HepG2 (cell line): Measurements from ENCODE around the gene LECT2. TPM values are rescaled to one million over a fixed set of nuclear protein-coding genes. Genes with fewer than 3 reads are reported as not detected.

ENCODE experiments used
- ATAC-seq: fragments of 200-7000 bp; cut with Tn5 transposase; 3 replicates; pipeline ENCODE4 v1.9.1; 2020; ENCODE audit warnings: mild to moderate bottlenecking, moderate library complexity
- BruUV-seq: library from RNA; stranded (reverse); fragments of 400-500 nt; replicated peaks from 2 replicates; lab custom pipeline; 2021; lab: Mats Ljungman, UMichigan
- CTCF ChIA-PET: fragments of 300-600 bp; formaldehyde crosslinking; extraction: SDS; loops from one replicate; lab custom pipeline; 2021; ENCODE audit warnings: low total read pairs, inconsistent platforms, low intra/inter-chr PET ratio; lab: Yijun Ruan, JAX
- POLR2A ChIA-PET: fragments of 350-600 bp; sonication (Branson Sonifier 250); formaldehyde crosslinking; loops from one replicate; lab custom pipeline; 2020; ENCODE audit warnings: antibody characterized with exemption, inconsistent platforms; lab: Yijun Ruan, JAX
- DNase-seq: peaks from one replicate; pipeline ENCODE4 v3.0.0-alpha.2; 2015; ENCODE audit warnings: low spot score
- FAIRE-seq: peaks from 3 replicates; lab custom pipeline; 2011; peaks lifted over from hg19 to GRCh38; lab: Jason Lieb, UNC
- H2AFZ ChIP-seq: one replicate; pipeline ENCODE4 v1.6.1; 2011; ENCODE audit warnings: low read length, inconsistent platforms
- H3K27ac ChIP-seq: fragments of 300-600 bp; 3 replicates; pipeline ENCODE4 v1.8.0; 2011; ENCODE audit warnings: mixed run types, mild to moderate bottlenecking, mixed read lengths, low read length, inconsistent platforms; ENCODE audit not compliant: insufficient read depth; ENCODE audit errors: extremely low read length
- H3K27me3 ChIP-seq, 2 experiments: fragments of 200-600 bp in 1 of 2; 2 replicates in 1 of 2; 3 replicates in 1 of 2; pipeline versions ENCODE4 v1.6.0 to v1.8.0; 2011; ENCODE audit warnings: low read length in 2 of 2, mild to moderate bottlenecking in 2 of 2, moderate library complexity in 2 of 2, inconsistent platforms in 1 of 2; ENCODE audit not compliant: insufficient read depth in 2 of 2, control insufficient read depth in 1 of 2
- H3K36me3 ChIP-seq, 2 experiments: fragments of 200-600 bp in 1 of 2; replicated peaks in 1 of 2; 2 replicates in 1 of 2; 3 replicates in 1 of 2; pipeline versions ENCODE4 v1.5.1 to v1.8.0; 2011; ENCODE audit warnings: low read length in 2 of 2, inconsistent platforms in 1 of 2; ENCODE audit not compliant: insufficient read depth in 2 of 2, control insufficient read depth in 1 of 2
- H3K4me1 ChIP-seq: 2 replicates; pipeline ENCODE4 v1.5.1; 2012; ENCODE audit warnings: low read length, inconsistent platforms; ENCODE audit not compliant: insufficient read depth
- H3K4me2 ChIP-seq: 2 replicates; pipeline ENCODE4 v1.6.0; 2011; ENCODE audit warnings: low read depth, low read length, inconsistent platforms
- H3K4me3 ChIP-seq, 3 experiments: fragments of 200-600 bp in 1 of 3; sonication (generic), shearing (Covaris generic) in 1 of 3; replicated peaks in 1 of 3; 2 replicates each; pipeline ENCODE4 v1.5.1; 2011 to 2016; ENCODE audit warnings: low read length in 3 of 3, inconsistent platforms in 2 of 3, low read depth in 2 of 3, mild to moderate bottlenecking in 2 of 3, control low read depth in 1 of 3, mixed read lengths in 1 of 3; ENCODE audit not compliant: insufficient read depth in 1 of 3
- H3K79me2 ChIP-seq: one replicate; pipeline ENCODE4 v1.6.1; 2011; ENCODE audit warnings: low read length, inconsistent platforms; ENCODE audit not compliant: insufficient read depth
- H3K9ac ChIP-seq: 2 replicates; pipeline ENCODE4 v1.6.0; 2011; ENCODE audit warnings: mild to moderate bottlenecking, low read depth, low read length, inconsistent platforms; ENCODE audit not compliant: insufficient read depth
- H3K9me3 ChIP-seq: 2 replicates; pipeline ENCODE4 v1.5.1; 2012; ENCODE audit warnings: mild to moderate bottlenecking, low read length
- H4K20me1 ChIP-seq: 2 replicates; pipeline ENCODE4 v1.6.0; 2011; ENCODE audit warnings: inconsistent platforms, mild to moderate bottlenecking, low read length, moderate library complexity; ENCODE audit not compliant: insufficient read depth
- CC2D1A ChIP-seq: sonication (generic); formaldehyde crosslinking; IDR thresholded peaks from 2 replicates; pipeline ENCODE4 v1.8.1; 2023; ENCODE audit warnings: mild to moderate bottlenecking, missing genetic modification reagents
- ELF4 ChIP-seq: sonication (generic); formaldehyde crosslinking; IDR thresholded peaks from 2 replicates; pipeline ENCODE4 v1.5.0; 2020; ENCODE audit warnings: missing genetic modification reagents, mild to moderate bottlenecking, moderate library complexity, borderline replicate concordance
- FOXP1 ChIP-seq, 2 experiments: fragments of 450-650 bp in 1 of 2; IDR thresholded peaks; 2 replicates each; pipeline ENCODE4 v1.6.1; 2017 to 2018; ENCODE audit warnings: antibody characterized with exemption in 1 of 2
- GATAD1 ChIP-seq: IDR thresholded peaks from 2 replicates; pipeline ENCODE4 v1.6.1; 2016; ENCODE audit warnings: missing genetic modification reagents, missing compliant biosample characterization
- GATAD2A ChIP-seq: IDR thresholded peaks from 2 replicates; pipeline ENCODE4 v1.6.1; 2016
- HMG20A ChIP-seq: IDR thresholded peaks from 2 replicates; pipeline ENCODE4 v1.6.1; 2016; ENCODE audit warnings: borderline replicate concordance
- HOXA7 ChIP-seq: sonication (generic); formaldehyde crosslinking; IDR thresholded peaks from 2 replicates; pipeline ENCODE4 v1.8.1; 2022; ENCODE audit warnings: mild to moderate bottlenecking, missing genetic modification reagents, moderate library complexity
- JDP2 ChIP-seq: sonication (generic); formaldehyde crosslinking; IDR thresholded peaks from 2 replicates; pipeline ENCODE4 v1.8.1; 2022; ENCODE audit warnings: missing genetic modification reagents, borderline replicate concordance
- KLF6 ChIP-seq: IDR thresholded peaks from 2 replicates; pipeline ENCODE4 v1.8.0; 2016; ENCODE audit warnings: missing biosample characterization, missing genetic modification reagents
- MED1 ChIP-seq: sonication (generic); formaldehyde crosslinking; IDR thresholded peaks from 2 replicates; pipeline ENCODE4 v1.4.0; 2020; ENCODE audit warnings: missing genetic modification reagents
- NR2C2 ChIP-seq: sonication (generic); formaldehyde crosslinking; IDR thresholded peaks from 2 replicates; pipeline ENCODE4 v1.4.0; 2020; ENCODE audit warnings: missing genetic modification reagents, mild to moderate bottlenecking, moderate library complexity, borderline replicate concordance
- RNF2 ChIP-seq: fragments of 450-650 bp; conservative IDR thresholded peaks from 2 replicates; pipeline ENCODE4 v1.6.1; 2016; ENCODE audit warnings: low read depth
- SP2 ChIP-seq: sonication (generic); formaldehyde crosslinking; IDR thresholded peaks from 2 replicates; pipeline ENCODE4 v1.5.1; 2020; ENCODE audit warnings: mild to moderate bottlenecking, missing genetic modification reagents
- ZFP90 ChIP-seq: sonication (generic); formaldehyde crosslinking; IDR thresholded peaks from 2 replicates; pipeline ENCODE4 v1.8.0; 2022; ENCODE audit warnings: missing genetic modification reagents, mild to moderate bottlenecking, inconsistent platforms, borderline replicate concordance
- ZNF205 ChIP-seq: IDR thresholded peaks from 2 replicates; pipeline ENCODE4 v1.6.1; 2018; ENCODE audit warnings: missing biosample characterization, missing genetic modification reagents
- ZNF788 ChIP-seq: sonication (generic); formaldehyde crosslinking; IDR thresholded peaks from 2 replicates; pipeline ENCODE4 v1.5.0; 2020; ENCODE audit warnings: mild to moderate bottlenecking, missing genetic modification reagents, borderline replicate concordance
- ZNF790 ChIP-seq: sonication (generic); formaldehyde crosslinking; IDR thresholded peaks from 2 replicates; pipeline ENCODE4 v1.8.0; 2022; ENCODE audit warnings: missing genetic modification reagents, mild to moderate bottlenecking, borderline replicate concordance
- ZNF878 ChIP-seq: sonication (generic); formaldehyde crosslinking; IDR thresholded peaks from 2 replicates; pipeline ENCODE4 v1.8.1; 2023; ENCODE audit warnings: mild to moderate bottlenecking, missing genetic modification reagents, moderate library complexity
- WGBS: methylation state at CpG from one replicate; pipeline ENCODE4 v1.1.6; 2017; ENCODE audit warnings: low lambda C conversion rate; 5-methylcytosine and 5-hydroxymethylcytosine counted together
- in situ Hi-C: cut with HindIII; loops from 2 replicates; pipeline ENCODE4 v1.10.0; 2017; ENCODE audit warnings: low pct_unique_long_range_greater_than_20kb; ENCODE audit not compliant: extremely low pct_ligation_motif_present
- intact Hi-C: fragments of 100-400 bp; cut with micrococcal nuclease; formaldehyde crosslinking; loops from one replicate; pipeline ENCODE4 v1.10.0; 2022; ENCODE audit not compliant: unreplicated experiment
- polyA plus RNA-seq, 8 experiments: library from polyadenylated mRNA; depleted of rRNA in 3 of 8; stranded (reverse) in 7 of 8; unstranded in 1 of 8; fragments of >200 nt; fragmentation: Illumina TruSeq in 4 of 8; extraction: Trizol in 4 of 8; gene quantifications; 2 replicates each; pipeline versions ENCODE4 v1.2.1 to v1.2.3, GENCODE V29; 2011 to 2016; ENCODE audit warnings: low read depth in 4 of 8, missing spikeins in 1 of 8, mixed read lengths in 1 of 8; ENCODE audit not compliant: insufficient read depth in 1 of 8
- total RNA-seq, 5 experiments: library from RNA; depleted of rRNA; stranded (reverse); fragments of >200 nt; fragmentation: Illumina TruSeq; extraction: Trizol; gene quantifications; 2 replicates each; pipeline ENCODE4 v1.2.3, GENCODE V29; 2016; ENCODE audit warnings: low read depth in 1 of 5

The LECT2 gene
- total and polyA plus RNA-seq, 2 of the 13 experiments (the other 11 are each of a cell fraction or from before 2014, with no cell fraction given) = not detected

DNA sequence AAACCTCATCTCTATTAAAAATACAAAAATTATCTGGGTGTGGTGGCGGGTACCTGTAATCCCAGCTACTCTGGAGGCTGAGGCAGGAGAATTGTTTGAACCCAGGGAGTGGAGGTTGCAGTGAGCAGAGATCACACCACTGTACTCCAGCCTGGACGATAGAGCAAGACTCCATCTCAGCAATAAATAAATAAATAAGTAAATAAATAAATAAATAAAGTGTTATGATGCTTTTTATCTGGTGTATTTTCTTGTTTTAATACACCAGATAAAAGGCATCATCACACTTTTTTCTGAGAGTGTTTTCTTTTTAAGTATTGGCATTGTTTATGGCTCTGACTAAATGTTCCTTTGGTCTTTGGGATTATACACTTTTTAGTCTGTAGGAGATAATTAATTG, 24.2 kb upstream of the LECT2 start:
- Histone ChIP-seq H3K4me3 (no peak overlapping the region), H3K79me2 (no peaks in the 10 kb centered on the region), H3K9ac (no peak overlapping the region), H2AFZ (no peak overlapping the region), H3K9me3 (no peaks in the 10 kb centered on the region), H3K36me3 (no peaks in the 10 kb centered on the region), H3K27ac (no peak overlapping the region), H3K27me3 (no peaks in the 10 kb centered on the region), H3K4me2 (no peak overlapping the region), H3K4me1 (peaks cover 27% of the 10 kb centered on the region), H4K20me1 (no peaks in the 10 kb centered on the region)
- no peak for TF ChIP-seq NR2C2 (CRISPR knock-in tag)
- no peak for TF ChIP-seq ZFP90 (CRISPR knock-in tag)
- no peak for TF ChIP-seq ZNF790 (CRISPR knock-in tag)
- TF ChIP-seq SP2 (CRISPR knock-in tag) = no peak
- TF ChIP-seq JDP2 = no peak
- TF ChIP-seq GATAD1 (CRISPR knock-in tag) = no peak
- no TSS peak for BruUV-seq
- WGBS = 96% methylated on average over 2 of the region's 2 CpGs
- POLR2A ChIA-PET = no interaction called here
- ATAC-seq = no peak
- DNase-seq = no peak
- in situ Hi-C loops = no loop called here
- intact Hi-C loops = no loop called here
- no peak for FAIRE-seq
- CTCF ChIA-PET = no interaction called here

DNA sequence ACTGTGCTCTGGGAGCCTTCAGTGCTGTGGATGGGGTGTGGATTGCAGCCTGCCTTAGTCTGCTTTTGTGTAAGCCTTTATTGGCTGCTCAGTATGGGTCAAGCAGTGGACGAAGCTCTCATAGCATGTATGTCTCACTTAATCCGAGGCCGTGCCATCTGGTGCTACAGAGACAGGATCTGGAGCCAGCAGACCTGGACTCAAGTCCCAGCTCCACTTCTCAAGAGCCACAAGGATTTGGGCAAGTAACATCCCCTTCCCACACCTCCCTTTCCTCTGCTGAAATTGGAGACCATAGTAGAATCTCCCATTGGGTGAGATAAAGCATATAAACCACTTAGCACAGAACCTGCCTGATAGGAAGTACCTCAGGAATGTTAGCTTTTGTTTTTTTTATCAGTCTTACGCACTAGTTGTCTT, 23.4 kb upstream of the LECT2 start:
- H3K36me3 ChIP-seq = no peaks in the 10 kb centered on the region
- 100% methylated on average over 4 of the region's 4 CpGs for WGBS
- no peak for TF ChIP-seq GATAD2A (CRISPR knock-in tag)
- TF ChIP-seq ELF4 (CRISPR knock-in tag) = no peak
- TF ChIP-seq FOXP1 (IDR thresholded peaks at IDR 0.05) = no peak
- TF ChIP-seq FOXP1 (CRISPR knock-in tag; IDR thresholded peaks at IDR 0.05) = no peak
- no peak for TF ChIP-seq ZNF878 (CRISPR knock-in tag)
- no peak for TF ChIP-seq KLF6 (CRISPR knock-in tag)
- TF ChIP-seq ZNF788 = no peak
- TF ChIP-seq RNF2 = no peak
- TF ChIP-seq HOXA7 (CRISPR knock-in tag) = no peak
- TF ChIP-seq HMG20A (CRISPR knock-in tag) = no peak
- no peak for TF ChIP-seq MED1 (CRISPR knock-in tag)
- no peak for TF ChIP-seq CC2D1A (CRISPR knock-in tag)
- no peak for TF ChIP-seq ZNF205 (CRISPR knock-in tag)
- FAIRE-seq (no peak), DNase-seq (no peak), ATAC-seq (no peak)
- no peak overlapping the region for H3K9ac ChIP-seq
- no peaks in the 10 kb centered on the region for H4K20me1 ChIP-seq
- in situ Hi-C loops = no loop called here
- intact Hi-C loops = no loop called here
- H3K27me3 ChIP-seq = no peaks in the 10 kb centered on the region
- H2AFZ ChIP-seq = no peak overlapping the region
- no peak overlapping the region for H3K4me2 ChIP-seq
- peaks cover 35% of the 10 kb centered on the region for H3K4me1 ChIP-seq
- H3K9me3 ChIP-seq = no peaks in the 10 kb centered on the region
- POLR2A ChIA-PET = no interaction called here
- no peak overlapping the region for H3K27ac ChIP-seq
- no peak overlapping the region for H3K4me3 ChIP-seq
- BruUV-seq = no TSS peak
- H3K79me2 ChIP-seq = no peaks in the 10 kb centered on the region
- CTCF ChIA-PET = no interaction called here
